Measurements from ENCODE around the gene PCDHGA1.

DNA sequence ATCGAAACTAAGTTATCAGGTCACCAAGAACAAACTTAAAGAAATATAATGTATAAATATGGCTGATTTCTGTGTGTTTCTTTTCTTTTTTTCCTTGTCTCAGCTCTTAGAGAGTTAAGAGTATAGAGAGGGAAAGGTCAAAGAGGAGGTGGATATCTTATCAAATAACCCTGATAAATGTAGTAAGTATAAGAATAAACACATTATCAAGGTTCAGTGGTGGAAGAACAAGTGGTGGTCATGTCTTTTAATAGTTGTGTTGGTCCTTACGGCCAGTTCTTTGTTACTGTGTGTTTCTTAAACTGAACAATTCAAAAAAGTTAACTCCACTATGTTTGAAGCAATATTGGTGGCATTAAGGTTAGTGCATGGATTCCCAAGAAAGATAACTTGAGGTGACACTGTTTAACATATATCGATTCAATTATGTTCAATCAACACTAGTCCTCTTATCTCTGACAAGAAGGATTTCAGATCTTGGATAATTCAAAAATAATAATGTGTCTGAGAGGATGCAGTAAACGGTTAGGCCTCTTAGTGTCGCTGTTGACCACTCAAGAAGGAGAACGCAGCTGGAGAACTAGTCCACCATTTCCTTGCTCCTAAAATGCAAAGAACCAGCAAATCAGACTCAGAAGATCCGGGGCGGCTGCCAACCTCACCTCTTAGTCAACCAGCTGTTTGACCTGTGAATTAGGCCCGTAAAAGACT is 13.1 kb downstream of the PCDHGA1 start, which contains the start of gene PCDHGA3:
- TF ChIP-seq, protein P1, sequence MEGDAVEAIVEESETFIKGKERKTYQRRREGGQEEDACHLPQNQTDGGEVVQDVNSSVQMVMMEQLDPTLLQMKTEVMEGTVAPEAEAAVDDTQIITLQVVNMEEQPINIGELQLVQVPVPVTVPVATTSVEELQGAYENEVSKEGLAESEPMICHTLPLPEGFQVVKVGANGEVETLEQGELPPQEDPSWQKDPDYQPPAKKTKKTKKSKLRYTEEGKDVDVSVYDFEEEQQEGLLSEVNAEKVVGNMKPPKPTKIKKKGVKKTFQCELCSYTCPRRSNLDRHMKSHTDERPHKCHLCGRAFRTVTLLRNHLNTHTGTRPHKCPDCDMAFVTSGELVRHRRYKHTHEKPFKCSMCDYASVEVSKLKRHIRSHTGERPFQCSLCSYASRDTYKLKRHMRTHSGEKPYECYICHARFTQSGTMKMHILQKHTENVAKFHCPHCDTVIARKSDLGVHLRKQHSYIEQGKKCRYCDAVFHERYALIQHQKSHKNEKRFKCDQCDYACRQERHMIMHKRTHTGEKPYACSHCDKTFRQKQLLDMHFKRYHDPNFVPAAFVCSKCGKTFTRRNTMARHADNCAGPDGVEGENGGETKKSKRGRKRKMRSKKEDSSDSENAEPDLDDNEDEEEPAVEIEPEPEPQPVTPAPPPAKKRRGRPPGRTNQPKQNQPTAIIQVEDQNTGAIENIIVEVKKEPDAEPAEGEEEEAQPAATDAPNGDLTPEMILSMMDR (IDR thresholded peaks at IDR 0.05): peak; percentile 45
- TF ChIP-seq EZH2 (IDR thresholded peaks at IDR 0.05): no peak
